CD4-positive, alpha-beta T cell (primary cell): Measurements from ENCODE around the gene PHYKPL. TPM values are rescaled to one million over a fixed set of nuclear protein-coding genes. Genes with fewer than 3 reads are reported as not detected.

Experiments
- ATAC-seq: fragments of 200-7000 bp; cut with Tn5 transposase; one replicate; pipeline ENCODE4 v1.10.0; 2022; ENCODE audit warnings: mild to moderate bottlenecking; ENCODE audit not compliant: poor library complexity
- CTCF ChIA-PET: fragments of 350-600 bp; sonication (Branson Sonifier 250); formaldehyde crosslinking; loops from one replicate; lab custom pipeline; 2021; ENCODE audit warnings: antibody characterized with exemption, inconsistent platforms; lab: Charles Lee
- POLR2A ChIA-PET: fragments of 350-600 bp; sonication (Branson Sonifier 250); formaldehyde crosslinking; loops from one replicate; lab custom pipeline; 2021; ENCODE audit warnings: antibody characterized with exemption, inconsistent platforms; lab: Charles Lee
- DNase-seq, 14 experiments: peaks; one replicate each; pipeline ENCODE4 v3.0.0-alpha.2; 2013 to 2020; ENCODE audit warnings: mixed read lengths in 2 of 14
- H3K27ac ChIP-seq, 2 donors: one replicate each; pipeline versions ENCODE4 v1.5.1 to v1.7.0; 2013; ENCODE audit warnings: low read length in 2 of 2, low read depth in 1 of 2, mild to moderate bottlenecking in 1 of 2
- H3K27me3 ChIP-seq, 2 experiments: 1 replicate in 1 of 2; 2 replicates in 1 of 2; pipeline versions ENCODE4 v1.6.1 to v1.7.0; 2013; ENCODE audit warnings: low read length in 2 of 2, control low read depth in 1 of 2, mild to moderate bottlenecking in 1 of 2, moderate library complexity in 1 of 2; ENCODE audit not compliant: insufficient read depth in 2 of 2, control insufficient read depth in 1 of 2
- H3K36me3 ChIP-seq: one replicate; pipeline ENCODE4 v1.6.1; 2013; ENCODE audit warnings: low read length, control low read depth; ENCODE audit not compliant: insufficient read depth
- H3K4me1 ChIP-seq: one replicate; pipeline ENCODE4 v1.6.1; 2013; ENCODE audit warnings: low read length, control low read depth; ENCODE audit not compliant: insufficient read depth
- H3K4me3 ChIP-seq: one replicate; pipeline ENCODE4 v1.5.1; 2013; ENCODE audit warnings: mild to moderate bottlenecking, low read length, moderate library complexity
- H3K9me3 ChIP-seq, 2 experiments: 1 replicate in 1 of 2; 2 replicates in 1 of 2; pipeline versions ENCODE4 v1.6.1 to v1.7.0; 2013; ENCODE audit warnings: low read length in 2 of 2, mild to moderate bottlenecking in 2 of 2, control low read depth in 1 of 2, moderate library complexity in 1 of 2; ENCODE audit not compliant: control insufficient read depth in 1 of 2, insufficient read depth in 1 of 2
- H3K27ac Mint-ChIP-seq: one replicate; pipeline ENCODE4 v1.8.0; 2020; ENCODE audit warnings: mixed read lengths
- H3K27me3 Mint-ChIP-seq: one replicate; pipeline ENCODE4 v1.8.0; 2021; ENCODE audit warnings: mixed read lengths
- H3K36me3 Mint-ChIP-seq: one replicate; pipeline ENCODE4 v1.8.0; 2021; ENCODE audit warnings: low read depth, mixed read lengths
- H3K4me1 Mint-ChIP-seq: one replicate; pipeline ENCODE4 v1.8.0; 2021; ENCODE audit warnings: low read depth, mixed read lengths
- H3K4me3 Mint-ChIP-seq: one replicate; pipeline ENCODE4 v1.8.0; 2020; ENCODE audit warnings: mild to moderate bottlenecking, mixed read lengths
- H3K9me3 Mint-ChIP-seq: one replicate; pipeline ENCODE4 v1.8.0; 2020; ENCODE audit warnings: mixed read lengths
- intact Hi-C, 2 experiments: fragments of 100-400 bp; cut with DNase I in 1 of 2; cut with micrococcal nuclease in 1 of 2; formaldehyde crosslinking; loops; one replicate each; pipeline versions ENCODE4 v1.15.1 to v1.9.0; 2023 to 2025; cut with DNase I, micrococcal nuclease
- total RNA-seq, 174 experiments: library from RNA in 2 of 174; stranded (reverse) in 2 of 174; gene quantifications; one replicate each; pipeline ENCODE4 v1.2.3 and lab custom pipeline; 2021 to 2026
- TF ChIP-seq, protein P1 (sequence below): fragments of 200-600 bp; IDR thresholded peaks from one replicate; pipeline ENCODE4 v1.8.0; 2022; ENCODE audit warnings: antibody characterized with exemption, mild to moderate bottlenecking

Gene PHYKPL
- total RNA-seq, 2 experiments from 2014 or later: 90.9 to 92.8 TPM

DNA sequence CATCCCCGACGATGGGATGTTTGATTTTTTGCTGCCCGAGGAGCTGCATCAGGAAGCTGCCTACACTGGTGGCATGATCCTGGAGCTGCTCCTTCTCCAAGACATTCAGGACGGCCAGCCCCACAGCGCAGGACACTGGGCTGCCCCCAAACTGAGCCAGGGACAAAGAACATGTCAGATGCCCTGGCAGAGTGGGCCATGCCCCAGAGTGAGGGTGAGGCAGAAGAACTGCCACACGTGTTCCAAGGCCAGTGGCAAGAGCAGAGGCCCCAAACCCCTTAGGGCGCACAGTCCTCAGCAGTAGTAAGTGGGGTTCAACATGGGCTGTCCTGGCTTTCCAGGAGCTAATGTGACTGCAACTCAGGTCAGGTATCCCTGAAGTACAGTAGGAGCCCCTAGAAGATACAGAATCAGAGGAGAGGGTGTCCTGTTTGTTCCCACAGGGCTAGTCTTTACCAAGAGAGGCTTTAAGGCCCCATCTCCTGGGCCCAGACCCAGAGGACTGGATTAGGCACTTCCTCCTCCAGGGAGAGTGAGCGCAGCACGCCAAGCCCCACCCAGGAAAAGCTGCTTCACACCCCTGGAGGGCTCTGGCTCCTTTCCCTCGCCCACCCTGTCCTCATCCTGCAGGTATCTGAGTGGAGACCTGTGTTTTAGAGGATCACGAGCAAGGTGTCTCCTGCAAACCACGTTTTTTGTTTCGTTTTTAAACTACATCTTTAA, 17.2 kb downstream of the PHYKPL start:
- no peaks in the 10 kb centered on the region for H3K27me3 Mint-ChIP-seq
- H3K27me3 ChIP-seq: no peaks in the 10 kb centered on the region
- DNase-seq: no peak
- H3K9me3 Mint-ChIP-seq: no peaks in the 10 kb centered on the region
- H3K27ac Mint-ChIP-seq: peak overlapping the region; percentile 6
- H3K4me1 Mint-ChIP-seq: peaks cover 1% of the 10 kb centered on the region
- H3K36me3 Mint-ChIP-seq: peaks cover 85% of the 10 kb centered on the region
- intact Hi-C loops: no loop called here
- no peak overlapping the region for H3K27ac ChIP-seq
- H3K4me1 ChIP-seq: peaks cover 10% of the 10 kb centered on the region
- peaks cover 78% of the 10 kb centered on the region for H3K36me3 ChIP-seq
- CTCF ChIA-PET: no interaction called here
- H3K4me3 ChIP-seq: no peak overlapping the region
- H3K4me3 Mint-ChIP-seq: no peak overlapping the region
- ATAC-seq: no peak
- TF ChIP-seq, protein P1, sequence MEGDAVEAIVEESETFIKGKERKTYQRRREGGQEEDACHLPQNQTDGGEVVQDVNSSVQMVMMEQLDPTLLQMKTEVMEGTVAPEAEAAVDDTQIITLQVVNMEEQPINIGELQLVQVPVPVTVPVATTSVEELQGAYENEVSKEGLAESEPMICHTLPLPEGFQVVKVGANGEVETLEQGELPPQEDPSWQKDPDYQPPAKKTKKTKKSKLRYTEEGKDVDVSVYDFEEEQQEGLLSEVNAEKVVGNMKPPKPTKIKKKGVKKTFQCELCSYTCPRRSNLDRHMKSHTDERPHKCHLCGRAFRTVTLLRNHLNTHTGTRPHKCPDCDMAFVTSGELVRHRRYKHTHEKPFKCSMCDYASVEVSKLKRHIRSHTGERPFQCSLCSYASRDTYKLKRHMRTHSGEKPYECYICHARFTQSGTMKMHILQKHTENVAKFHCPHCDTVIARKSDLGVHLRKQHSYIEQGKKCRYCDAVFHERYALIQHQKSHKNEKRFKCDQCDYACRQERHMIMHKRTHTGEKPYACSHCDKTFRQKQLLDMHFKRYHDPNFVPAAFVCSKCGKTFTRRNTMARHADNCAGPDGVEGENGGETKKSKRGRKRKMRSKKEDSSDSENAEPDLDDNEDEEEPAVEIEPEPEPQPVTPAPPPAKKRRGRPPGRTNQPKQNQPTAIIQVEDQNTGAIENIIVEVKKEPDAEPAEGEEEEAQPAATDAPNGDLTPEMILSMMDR: no peak
- POLR2A ChIA-PET: interaction anchor here (1.0 to 2.0 kb wide), 2 partner anchors 11 to 30 kb away, joined by 3 to 14 read pairs; partner anchors contain the start of gene HNRNPAB
- H3K9me3 ChIP-seq: no peaks in the 10 kb centered on the region

DNA sequence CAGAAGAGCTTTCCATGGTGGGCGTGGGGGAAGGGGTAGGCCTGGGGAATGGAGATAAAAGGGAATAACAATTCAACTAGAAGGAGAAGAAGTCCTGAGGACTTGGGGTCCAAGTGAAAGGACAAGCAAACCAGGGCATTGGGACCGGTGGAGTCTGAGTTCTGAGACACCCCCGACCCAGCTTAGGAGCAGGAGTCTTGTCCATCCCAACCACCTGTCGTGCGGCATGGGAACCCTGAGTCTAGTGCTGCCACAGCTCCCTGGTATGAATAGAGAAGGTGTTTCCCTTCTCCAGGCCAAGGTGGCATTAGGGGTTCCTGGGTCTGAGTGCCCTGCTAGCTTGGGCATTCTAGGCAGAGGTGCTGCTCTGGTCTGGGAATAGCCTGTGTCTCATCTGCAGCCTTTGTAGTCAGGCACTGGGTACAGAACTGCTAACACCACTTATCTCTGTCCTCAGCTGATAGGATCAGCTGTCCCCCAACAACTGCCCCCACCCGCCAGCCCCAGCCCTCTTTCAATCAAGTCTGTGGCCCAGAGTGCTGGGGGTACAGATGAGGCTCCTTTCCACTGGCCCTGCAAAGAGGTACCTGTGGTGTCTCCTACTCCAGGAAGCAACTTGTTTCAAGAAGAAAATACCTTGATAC, 18.3 kb downstream of the PHYKPL start:
- no peaks in the 10 kb centered on the region for H3K27me3 ChIP-seq
- DNase-seq (peak in 1 of 14 experiments; percentile 3), ATAC-seq (no peak)
- H3K9me3 Mint-ChIP-seq: no peaks in the 10 kb centered on the region
- no peak overlapping the region for H3K4me3 ChIP-seq
- H3K36me3 ChIP-seq: peaks cover 87% of the 10 kb centered on the region
- H3K27ac Mint-ChIP-seq: peak overlapping the region; percentile 63
- H3K9me3 ChIP-seq: no peaks in the 10 kb centered on the region
- TF ChIP-seq, protein P1: no peak
- H3K36me3 Mint-ChIP-seq: peaks cover 88% of the 10 kb centered on the region
- H3K4me1 ChIP-seq: peaks cover 10% of the 10 kb centered on the region
- peaks cover 6% of the 10 kb centered on the region for H3K4me1 Mint-ChIP-seq
- intact Hi-C loops: no loop called here
- H3K27me3 Mint-ChIP-seq: no peaks in the 10 kb centered on the region
- no peak overlapping the region for H3K4me3 Mint-ChIP-seq
- ChIA-PET CTCF (no interaction called here), POLR2A (interaction anchor here (1.4 to 2.6 kb wide), 2 partner anchors 8 to 10 kb away, joined by 4 to 16 read pairs; partner anchors contain the start of gene HNRNPAB)
- no peak overlapping the region for H3K27ac ChIP-seq

DNA sequence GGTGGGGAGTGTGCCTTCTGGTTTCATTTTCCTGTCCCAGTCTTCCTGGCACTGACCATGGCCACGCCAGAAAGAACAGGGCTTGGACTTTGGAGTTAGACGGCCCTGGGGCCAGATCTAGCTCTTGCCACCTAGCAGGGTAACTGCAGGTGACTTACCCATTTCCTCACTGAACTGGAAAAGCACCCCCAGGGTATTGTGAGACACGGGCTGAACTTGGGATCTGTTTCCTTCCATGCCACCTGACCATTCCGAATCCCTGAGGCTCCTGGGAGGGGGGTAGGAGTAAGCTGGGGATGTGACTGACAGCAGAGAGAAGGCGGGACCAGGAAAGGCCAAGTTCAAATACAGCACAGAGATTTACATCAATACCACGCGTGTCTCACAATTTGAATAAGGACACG, 18.9 kb downstream of the PHYKPL start:
- no peaks in the 10 kb centered on the region for H3K27me3 Mint-ChIP-seq
- H3K4me3 Mint-ChIP-seq: no peak overlapping the region
- TF ChIP-seq, protein P1: no peak
- H3K36me3 Mint-ChIP-seq: peaks cover 88% of the 10 kb centered on the region
- Histone ChIP-seq H3K36me3 (peaks cover 89% of the 10 kb centered on the region), H3K27ac (no peak overlapping the region), H3K4me1 (peaks cover 10% of the 10 kb centered on the region), H3K27me3 (no peaks in the 10 kb centered on the region), H3K4me3 (no peak overlapping the region), H3K9me3 (no peaks in the 10 kb centered on the region)
- H3K4me1 Mint-ChIP-seq: peaks cover 8% of the 10 kb centered on the region
- intact Hi-C loops: no loop called here
- peak overlapping the region; percentile 63 for H3K27ac Mint-ChIP-seq
- H3K9me3 Mint-ChIP-seq: no peaks in the 10 kb centered on the region
- ChIA-PET CTCF (no interaction called here), POLR2A (interaction anchor here (1.4 to 2.6 kb wide), 2 partner anchors 8 to 9 kb away, joined by 4 to 16 read pairs; partner anchors contain the start of gene HNRNPAB)
- DNase-seq (peak in 1 of 14 experiments; percentile 1), ATAC-seq (no peak)
